ENCODE results near the gene SLC38A6. TPM values are rescaled to one million over a fixed set of nuclear protein-coding genes. Genes with fewer than 3 reads are reported as not detected.

The SLC38A6 gene
- total and polyA plus RNA-seq, 2 of the 13 experiments (the other 11 are each of a cell fraction or from before 2014, with no cell fraction given) = 6.9 to 22.1 TPM

GRCh38 chr14:61033054-61033453, 52.0 kb downstream of the SLC38A6 start:
- 99% methylated on average over 3 of the region's 3 CpGs for WGBS (ENCODE audit: low lambda C conversion rate)
- Histone ChIP-seq H3K4me1 (ENCODE audit: insufficient read depth, low read length) (no peaks in the 10 kb centered on the region), H3K9me3 (ENCODE audit: low read length) (no peaks in the 10 kb centered on the region), H4K20me1 (ENCODE audit: insufficient read depth, low read length) (no peaks in the 10 kb centered on the region), H3K4me2 (ENCODE audit: low read depth, low read length) (no peak overlapping the region), H3K9ac (ENCODE audit: insufficient read depth, low read depth, low read length) (no peak overlapping the region), H2AFZ (ENCODE audit: low read length) (no peak overlapping the region), H3K79me2 (ENCODE audit: insufficient read depth, low read length) (no peaks in the 10 kb centered on the region), H3K36me3 (replicated peaks in 1 of 2; ENCODE audit: control insufficient read depth in 1 of 2, insufficient read depth in 2 of 2, low read length in 2 of 2) (no peaks in the 10 kb centered on the region), H3K27me3 (ENCODE audit: control insufficient read depth in 1 of 2, insufficient read depth in 2 of 2, low read length in 2 of 2) (no peaks in the 10 kb centered on the region), H3K4me3 (replicated peaks in 1 of 3; ENCODE audit: insufficient read depth in 1 of 3, low read depth in 2 of 3, low read length in 3 of 3) (no peak overlapping the region), H3K27ac (ENCODE audit: extremely low read length, insufficient read depth, low read length) (no peak overlapping the region)
- DNase-seq (ENCODE audit: low spot score) (no peak), ATAC-seq (no peak), FAIRE-seq (no peak)
- no peak for TF ChIP-seq SAFB2 (CRISPR knock-in tag; IDR thresholded peaks at IDR 0.05; ENCODE audit: borderline replicate concordance, low read depth)
- TF ChIP-seq U2AF1 (optimal IDR thresholded peaks at IDR 0.05; ENCODE audit: low read depth, low read length) = no peak
- TF ChIP-seq ZNF136 (CRISPR knock-in tag; IDR thresholded peaks at IDR 0.05; ENCODE audit: low read depth) = no peak
- TF ChIP-seq PHF5A (CRISPR knock-in tag; IDR thresholded peaks at IDR 0.05; ENCODE audit: low read depth, unreplicated experiment) = no peak
- TF ChIP-seq, protein P1, sequence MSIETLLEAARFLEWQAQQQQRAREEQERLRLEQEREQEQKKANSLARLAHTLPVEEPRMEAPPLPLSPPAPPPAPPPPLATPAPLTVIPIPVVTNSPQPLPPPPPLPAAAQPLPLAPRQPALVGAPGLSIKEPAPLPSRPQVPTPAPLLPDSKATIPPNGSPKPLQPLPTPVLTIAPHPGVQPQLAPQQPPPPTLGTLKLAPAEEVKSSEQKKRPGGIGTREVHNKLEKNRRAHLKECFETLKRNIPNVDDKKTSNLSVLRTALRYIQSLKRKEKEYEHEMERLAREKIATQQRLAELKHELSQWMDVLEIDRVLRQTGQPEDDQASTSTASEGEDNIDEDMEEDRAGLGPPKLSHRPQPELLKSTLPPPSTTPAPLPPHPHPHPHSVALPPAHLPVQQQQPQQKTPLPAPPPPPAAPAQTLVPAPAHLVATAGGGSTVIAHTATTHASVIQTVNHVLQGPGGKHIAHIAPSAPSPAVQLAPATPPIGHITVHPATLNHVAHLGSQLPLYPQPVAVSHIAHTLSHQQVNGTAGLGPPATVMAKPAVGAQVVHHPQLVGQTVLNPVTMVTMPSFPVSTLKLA (IDR thresholded peaks at IDR 0.05) = no peak
- TF ChIP-seq ZNF672 (CRISPR knock-in tag; IDR thresholded peaks at IDR 0.05) = no peak
- TF ChIP-seq SIN3A (IDR thresholded peaks at IDR 0.05; ENCODE audit: borderline replicate concordance, low read depth, low read length) = no peak
- CTCF ChIA-PET (ENCODE audit: low intra/inter-chr PET ratio, low total read pairs) = no interaction called here
- BruUV-seq (replicated peaks) = no TSS peak
- intact Hi-C loops (cut with micrococcal nuclease; ENCODE audit: unreplicated experiment) (no loop called here), in situ Hi-C loops (cut with HindIII; ENCODE audit: extremely low pct_ligation_motif_present, low pct_unique_long_range_greater_than_20kb) (loop anchor here (25.0 kb wide), 1 partner anchor 154 kb away; no protein-coding TSS in a partner anchor)
- POLR2A ChIA-PET = no interaction called here

GRCh38 chr14:61033855-61034254, 52.8 kb downstream of the SLC38A6 start:
- no peak for TF ChIP-seq SP5 (CRISPR knock-in tag; IDR thresholded peaks at IDR 0.05; ENCODE audit: borderline replicate concordance, low read depth)
- TF ChIP-seq ZSCAN25 (CRISPR knock-in tag; IDR thresholded peaks at IDR 0.05) = no peak
- TF ChIP-seq ZNF670 (CRISPR knock-in tag; IDR thresholded peaks at IDR 0.05; ENCODE audit: borderline replicate concordance) = no peak
- H3K4me1 ChIP-seq (ENCODE audit: insufficient read depth, low read length) = no peaks in the 10 kb centered on the region
- H3K4me3 ChIP-seq (replicated peaks in 1 of 3; ENCODE audit: insufficient read depth in 1 of 3, low read depth in 2 of 3, low read length in 3 of 3) = no peak overlapping the region
- DNase-seq (ENCODE audit: low spot score) = no peak
- BruUV-seq (replicated peaks) = no TSS peak
- no peaks in the 10 kb centered on the region for H3K79me2 ChIP-seq (ENCODE audit: insufficient read depth, low read length)
- H2AFZ ChIP-seq (ENCODE audit: low read length) = no peak overlapping the region
- no peaks in the 10 kb centered on the region for H4K20me1 ChIP-seq (ENCODE audit: insufficient read depth, low read length)
- no peaks in the 10 kb centered on the region for H3K27me3 ChIP-seq (ENCODE audit: control insufficient read depth in 1 of 2, insufficient read depth in 2 of 2, low read length in 2 of 2)
- no peaks in the 10 kb centered on the region for H3K9me3 ChIP-seq (ENCODE audit: low read length)
- no peak overlapping the region for H3K27ac ChIP-seq (ENCODE audit: extremely low read length, insufficient read depth, low read length)
- no peaks in the 10 kb centered on the region for H3K36me3 ChIP-seq (replicated peaks in 1 of 2; ENCODE audit: control insufficient read depth in 1 of 2, insufficient read depth in 2 of 2, low read length in 2 of 2)
- intact Hi-C loops (cut with micrococcal nuclease; ENCODE audit: unreplicated experiment) (no loop called here), in situ Hi-C loops (cut with HindIII; ENCODE audit: extremely low pct_ligation_motif_present, low pct_unique_long_range_greater_than_20kb) (loop anchor here (25.0 kb wide), 1 partner anchor 153 kb away; no protein-coding TSS in a partner anchor)
- ChIA-PET POLR2A (no interaction called here), CTCF (ENCODE audit: low intra/inter-chr PET ratio, low total read pairs) (no interaction called here)
- ATAC-seq = no peak
- no peak for FAIRE-seq
- no peak overlapping the region for H3K4me2 ChIP-seq (ENCODE audit: low read depth, low read length)
- H3K9ac ChIP-seq (ENCODE audit: insufficient read depth, low read depth, low read length) = no peak overlapping the region

All from HepG2 (cell line).